GM21825 (cell line): ENCODE results near the gene PRRT2.

Experiments
- ATAC-seq: cut with Tn5 transposase; IDR thresholded peaks from one replicate; pipeline ENCODE4 v1.9.1; 2021; ENCODE audit warnings: mild to moderate bottlenecking, moderate library complexity; ENCODE audit not compliant: unreplicated experiment

The PRRT2 gene

DNA sequence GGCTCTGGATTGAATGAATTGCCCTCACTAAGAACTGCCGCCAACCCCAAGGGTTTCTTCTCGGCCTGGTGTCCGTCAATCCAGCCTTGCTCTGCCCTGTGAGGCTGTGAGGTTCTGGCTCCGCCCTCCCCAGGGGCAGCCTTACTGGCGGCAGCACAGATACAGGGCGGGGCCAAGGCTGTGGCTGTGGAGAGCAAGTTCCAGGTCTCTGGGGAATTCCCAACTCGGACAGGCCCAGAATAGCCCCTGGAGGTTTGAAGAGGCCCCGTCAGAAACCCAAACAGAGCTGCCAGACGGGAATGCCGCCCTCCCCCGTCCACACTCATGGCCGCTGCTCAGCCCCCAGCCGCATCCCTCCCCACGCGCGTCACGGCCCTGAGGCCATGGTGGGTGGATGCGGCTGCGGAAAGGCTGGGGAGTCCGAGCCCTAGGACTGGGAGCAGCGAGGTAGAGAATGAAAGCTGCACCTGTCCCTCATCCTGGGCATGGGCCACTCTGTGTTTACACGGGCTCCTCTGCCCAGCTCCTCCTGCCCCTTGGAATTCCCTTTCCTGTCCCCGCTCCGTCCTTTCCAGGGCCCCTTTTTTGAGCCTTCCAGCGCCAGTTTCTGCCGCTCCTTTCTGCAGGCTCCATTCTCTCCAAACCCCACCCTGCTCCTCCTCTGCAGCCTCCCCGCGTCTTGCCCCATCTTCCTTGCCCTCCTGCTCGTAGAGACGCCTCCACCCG is 660 bp upstream of the PRRT2 start:
- peak; percentile 29 for ATAC-seq

GRCh38 chr16:29812754-29813643 is 1.0 kb downstream of the PRRT2 start:
- no peak for ATAC-seq

DNA sequence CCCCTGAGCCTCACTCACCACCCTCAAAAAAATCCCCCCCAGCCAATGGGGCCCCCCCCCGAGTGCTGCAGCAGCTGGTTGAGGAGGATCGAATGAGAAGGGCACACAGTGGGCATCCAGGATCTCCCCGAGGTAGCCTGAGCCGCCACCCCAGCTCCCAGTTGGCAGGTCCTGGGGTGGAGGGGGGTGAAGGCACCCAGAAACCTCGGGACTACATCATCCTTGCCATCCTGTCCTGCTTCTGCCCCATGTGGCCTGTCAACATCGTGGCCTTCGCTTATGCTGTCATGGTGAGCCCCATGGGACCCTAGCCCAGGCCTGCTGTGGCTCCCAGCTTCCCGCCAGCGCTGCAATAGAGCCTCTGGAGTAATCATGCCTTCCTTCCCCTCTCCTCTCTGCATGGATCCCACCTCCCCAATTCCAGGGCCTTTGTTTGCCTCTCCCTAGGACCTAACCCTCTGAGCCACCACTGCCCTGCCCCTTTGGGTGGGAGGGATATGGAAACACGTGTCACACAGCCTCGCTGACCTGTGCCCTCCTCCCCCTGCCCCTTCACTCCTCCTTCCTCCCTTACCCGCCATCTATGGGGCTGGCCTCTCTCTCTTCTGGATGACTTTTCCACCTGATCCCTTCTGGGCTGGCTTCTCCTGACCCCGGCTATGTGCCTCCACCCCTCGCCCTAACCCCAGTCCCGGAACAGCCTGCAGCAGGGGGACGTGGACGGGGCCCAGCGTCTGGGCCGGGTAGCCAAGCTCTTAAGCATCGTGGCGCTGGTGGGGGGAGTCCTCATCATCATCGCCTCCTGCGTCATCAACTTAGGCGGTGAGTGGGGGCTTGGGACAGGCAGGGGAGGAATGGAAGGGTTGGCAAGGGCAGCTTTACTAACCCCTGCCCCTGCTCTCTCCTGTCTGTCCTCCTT is 1.9 kb downstream of the PRRT2 start:
- no peak for ATAC-seq

DNA sequence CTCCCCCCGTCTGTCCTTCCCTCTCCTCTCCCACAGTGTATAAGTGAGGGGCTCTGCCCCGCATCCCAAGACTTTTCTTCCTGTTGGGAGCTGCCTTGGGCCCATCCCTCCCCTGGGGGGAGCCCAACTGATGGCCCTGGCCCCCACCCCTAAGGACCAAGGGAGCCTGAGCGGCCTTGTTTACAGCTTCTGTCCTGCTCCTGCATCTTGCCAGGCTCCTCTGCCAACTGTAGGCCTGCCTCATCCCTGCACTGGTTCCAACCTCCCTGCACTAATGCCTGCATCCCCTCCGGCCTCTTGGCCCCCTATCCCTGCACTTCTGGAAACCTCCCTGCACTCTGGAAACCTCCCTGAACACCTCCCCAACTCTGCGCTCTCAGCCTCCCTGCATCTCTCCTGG is 2.6 kb downstream of the PRRT2 start:
- ATAC-seq: no peak

- no peak for ATAC-seq
Measured at GRCh38 chr16:29815032-29815721, 3.2 kb downstream of the PRRT2 start.

DNA sequence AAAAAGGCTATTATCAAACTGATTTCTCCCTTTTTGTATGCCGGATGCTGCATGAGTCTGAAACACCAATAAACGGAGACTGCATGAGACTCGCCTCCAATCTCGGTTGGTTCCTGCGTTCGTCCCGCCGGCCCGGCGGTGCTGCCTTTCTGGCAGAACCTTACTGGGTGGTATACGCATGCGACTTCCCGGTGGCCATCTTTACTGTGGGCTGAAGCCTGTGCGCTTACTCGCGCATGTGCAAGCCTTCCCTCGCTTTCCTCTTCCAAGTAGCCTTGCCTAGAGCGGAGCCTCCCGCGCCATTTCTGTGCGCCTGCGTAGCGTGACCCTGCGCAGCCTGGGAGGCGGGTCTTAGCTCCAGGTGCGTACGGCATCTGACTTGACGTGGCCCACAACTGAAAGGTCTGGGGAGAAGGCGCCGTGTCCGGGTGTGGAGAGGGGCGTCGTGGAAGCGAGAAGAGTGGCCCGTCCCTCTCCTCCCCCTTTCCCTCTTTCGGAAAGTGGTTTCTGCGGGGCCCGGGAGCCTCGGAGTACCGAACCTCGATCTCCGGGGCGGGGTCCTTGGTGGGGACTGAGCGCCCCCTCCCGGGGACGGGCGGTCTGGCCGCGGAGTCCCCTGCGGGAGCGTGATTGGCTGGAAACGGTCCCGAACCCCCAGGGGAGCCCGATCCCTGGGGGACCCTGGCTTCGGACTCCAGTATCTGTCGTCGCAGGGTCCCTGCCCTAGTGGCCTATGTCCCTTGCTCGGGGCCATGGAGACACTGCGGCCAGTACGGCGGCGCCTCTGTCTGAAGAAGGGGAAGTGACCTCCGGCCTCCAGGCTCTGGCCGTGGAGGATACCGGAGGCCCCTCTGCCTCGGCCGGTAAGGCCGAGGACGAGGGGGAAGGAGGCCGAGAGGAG is 4.0 kb downstream of the PRRT2 start, which contains the start of gene PAGR1:
PAGR1 (plus strand) TSS at position 360 of the 901 bp plus-strand sequence; CDS start at position 734, 374 bp downstream.
- peak; percentile 46 for ATAC-seq

- ATAC-seq: peak; percentile 6
Measured at GRCh38 chr16:29816694-29817441, 4.9 kb downstream of the PRRT2 start.

DNA sequence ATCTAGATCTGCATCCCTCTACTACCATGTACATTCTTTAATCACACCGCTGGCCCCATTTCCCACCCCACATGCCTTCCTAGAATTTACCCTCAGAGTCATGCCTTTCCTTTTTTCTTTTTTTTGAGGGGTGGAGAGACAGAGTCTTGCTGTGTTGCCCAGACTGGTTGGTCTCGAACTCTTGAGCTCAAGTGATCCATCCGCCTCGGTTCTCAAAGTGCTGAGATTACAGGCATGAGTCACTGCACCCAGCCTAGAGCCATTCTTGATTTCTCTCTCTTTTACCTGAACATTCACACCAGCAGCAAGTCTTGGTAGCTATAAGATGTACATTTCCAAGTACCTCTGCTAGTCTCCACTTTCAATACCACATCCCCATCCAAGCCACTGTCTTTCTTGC is 6.1 kb downstream of the PRRT2 start:
- ATAC-seq: no peak

DNA sequence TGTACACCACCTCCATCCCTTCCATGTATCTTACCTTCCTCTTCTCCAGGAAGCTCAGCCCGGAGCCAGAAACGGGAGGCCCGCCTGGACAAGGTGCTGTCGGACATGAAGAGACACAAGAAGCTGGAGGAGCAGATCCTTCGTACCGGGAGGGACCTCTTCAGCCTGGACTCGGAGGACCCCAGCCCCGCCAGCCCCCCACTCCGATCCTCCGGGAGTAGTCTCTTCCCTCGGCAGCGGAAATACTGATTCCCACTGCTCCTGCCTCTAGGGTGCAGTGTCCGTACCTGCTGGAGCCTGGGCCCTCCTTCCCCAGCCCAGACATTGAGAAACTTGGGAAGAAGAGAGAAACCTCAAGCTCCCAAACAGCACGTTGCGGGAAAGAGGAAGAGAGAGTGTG is 7.5 kb downstream of the PRRT2 start:
- ATAC-seq: no peak

DNA sequence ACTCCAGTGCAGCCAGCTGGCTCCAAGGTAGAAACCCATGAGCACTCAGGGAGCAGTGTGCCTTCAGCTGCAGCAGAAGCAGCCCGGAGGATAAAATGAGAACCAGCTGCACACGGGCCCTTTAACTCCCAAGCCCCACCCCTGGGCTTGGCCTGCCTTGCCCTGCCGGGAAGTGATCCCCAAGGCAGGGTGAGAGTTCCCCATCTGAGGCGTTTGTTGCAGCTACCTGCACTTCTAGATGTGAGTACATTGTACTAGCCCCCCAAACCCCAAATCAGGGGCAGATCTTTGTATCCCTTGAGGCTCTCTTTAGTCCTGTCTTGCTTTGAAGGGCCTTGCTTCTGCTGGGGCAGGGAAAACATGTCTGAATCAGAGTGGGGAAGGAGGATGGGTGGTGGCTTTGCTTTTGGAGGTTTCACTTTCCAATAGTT is 8.3 kb downstream of the PRRT2 start, which contains the start of gene MVP:
MVP (plus strand) TSS at position 192 of the 431 bp plus-strand sequence. CDS start 10,088 bp downstream, outside the sequence.
- ATAC-seq: no peak

DNA sequence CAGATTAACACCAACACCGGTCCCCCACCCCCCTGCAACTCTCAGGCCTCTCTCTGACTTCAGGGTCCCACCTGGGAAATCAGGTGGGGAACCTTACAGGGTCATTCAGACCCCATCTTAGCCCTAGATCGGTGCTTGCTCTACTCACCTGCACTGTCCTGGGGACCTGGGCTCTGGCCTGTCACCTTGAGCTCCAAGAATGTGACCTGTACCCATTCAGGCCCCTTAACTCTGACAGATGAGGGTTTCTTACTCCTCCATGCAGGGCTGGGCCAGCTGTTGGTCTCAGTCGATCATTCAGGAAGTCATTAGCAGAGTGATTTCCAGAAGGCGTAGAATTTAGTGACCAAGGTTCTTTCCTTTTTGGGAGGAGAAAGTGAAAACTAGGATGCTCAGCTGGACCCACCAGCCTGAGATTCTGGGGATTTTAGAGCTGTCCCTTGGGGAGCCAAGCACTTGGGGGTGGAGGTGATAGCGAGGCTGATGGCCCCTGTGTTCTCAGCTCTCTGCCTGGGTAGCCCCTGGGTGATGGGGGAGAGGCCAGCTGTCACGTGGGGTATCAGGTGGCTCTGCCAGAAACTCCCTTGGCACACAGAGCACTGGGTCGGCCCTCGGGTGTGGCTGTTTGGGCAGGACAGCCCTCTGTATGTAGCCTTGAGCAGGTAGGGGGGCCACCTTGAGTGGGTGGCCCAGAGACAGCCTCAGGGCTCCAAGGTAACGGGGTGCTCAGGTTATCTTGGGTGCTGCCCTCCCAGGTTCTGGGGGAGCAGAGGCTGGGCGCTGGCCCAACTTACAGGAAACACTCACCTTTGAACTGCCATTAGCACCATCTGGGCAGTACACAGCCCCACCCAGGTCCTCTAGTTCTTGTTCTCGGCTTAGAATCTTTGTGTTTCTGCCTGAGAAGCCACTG is 9.0 kb downstream of the PRRT2 start:
- ATAC-seq: no peak

DNA sequence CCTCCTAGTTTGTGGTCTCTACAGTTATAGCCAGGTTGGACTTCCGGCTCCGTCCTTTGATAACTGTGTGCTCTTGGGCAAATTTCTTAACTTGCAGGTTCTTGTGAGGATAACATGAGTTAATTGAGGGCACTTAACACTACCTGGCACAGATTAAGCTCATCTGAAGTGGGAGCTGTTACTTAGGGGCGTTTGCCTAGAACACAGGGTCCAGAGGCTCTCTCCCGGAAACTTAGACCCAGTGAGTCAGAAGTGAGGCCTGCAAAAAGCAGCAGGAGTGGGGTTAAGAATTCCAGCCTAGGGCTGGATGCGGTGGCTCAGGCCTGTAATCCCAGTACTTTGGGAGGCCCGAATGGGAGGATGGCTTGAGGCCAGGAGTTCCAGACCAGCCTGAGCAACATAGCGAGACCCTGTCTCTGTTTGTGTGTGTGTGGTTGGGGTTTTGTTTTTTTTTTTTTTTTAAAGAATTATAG is 9.7 kb downstream of the PRRT2 start:
- ATAC-seq: no peak

DNA sequence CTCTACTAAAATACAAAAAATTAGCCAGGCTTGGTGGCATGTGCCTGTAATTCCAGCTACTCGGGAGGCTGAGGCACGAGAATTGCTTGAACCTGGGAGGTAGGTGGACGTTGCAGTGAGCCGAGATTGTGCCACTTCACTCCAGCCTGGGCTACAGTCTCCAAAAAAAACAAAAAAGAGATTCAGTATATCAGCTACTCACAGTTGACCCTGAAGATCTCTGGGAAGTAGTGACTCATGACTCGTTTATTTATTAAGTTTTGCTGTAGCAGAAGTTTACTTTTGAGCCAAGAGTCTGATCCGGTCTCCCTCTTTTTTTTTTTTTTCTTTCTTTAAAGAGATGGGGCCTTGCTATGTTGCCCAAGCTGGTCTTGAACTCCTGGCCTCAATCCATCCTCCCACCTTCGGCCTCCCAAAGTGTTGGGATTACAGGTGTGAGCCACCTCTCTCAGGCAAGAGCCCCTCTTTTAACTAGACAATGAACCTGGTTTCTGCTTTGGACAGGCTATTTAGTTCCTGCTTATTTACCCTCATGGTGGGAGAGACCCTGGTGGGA is 12.7 kb downstream of the PRRT2 start:
- no peak for ATAC-seq

DNA sequence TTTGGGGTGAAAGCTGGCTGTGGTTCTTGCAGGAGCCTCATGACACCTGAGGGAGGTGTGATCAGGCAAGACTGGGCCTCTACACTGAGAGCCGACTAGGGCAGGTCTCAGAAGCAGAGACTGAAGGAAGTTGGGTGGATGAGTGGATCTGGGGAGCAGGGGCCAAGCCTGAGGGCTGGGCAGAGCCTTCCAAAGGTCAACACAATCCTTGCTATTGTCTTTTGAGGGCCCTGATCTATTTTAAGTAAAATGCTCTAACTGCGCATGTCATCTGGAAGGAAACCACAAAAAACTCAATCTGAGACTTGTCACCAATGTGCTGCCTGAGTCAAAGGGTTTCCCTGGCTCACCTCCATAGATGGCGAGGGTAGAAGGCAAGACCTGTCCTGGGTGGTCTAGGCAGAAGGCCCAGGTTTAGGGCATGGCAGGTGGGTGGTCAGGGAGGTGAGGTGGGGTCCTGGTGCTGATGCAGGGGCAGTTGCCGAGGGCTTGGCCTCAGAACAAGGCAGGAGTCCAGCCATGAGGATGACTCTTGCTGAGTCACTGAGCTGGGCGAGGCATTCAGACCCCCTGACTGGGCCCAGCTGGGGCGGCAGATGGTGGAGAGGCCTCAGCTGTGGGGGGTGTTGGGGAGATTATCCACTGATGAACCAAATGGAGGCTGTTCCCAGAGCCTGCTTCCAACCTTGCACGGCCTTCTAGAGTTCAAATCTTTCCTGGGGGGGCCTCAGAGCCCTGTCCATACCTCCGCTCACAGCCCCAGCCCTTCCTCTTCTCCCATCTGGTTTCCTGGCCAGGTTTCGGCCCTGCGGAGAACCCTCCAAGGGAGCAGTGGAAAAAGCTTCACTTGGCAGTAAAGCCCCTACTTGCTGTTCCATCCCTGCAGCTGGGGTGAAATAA is 13.4 kb downstream of the PRRT2 start:
- ATAC-seq: no peak

- no peak for ATAC-seq
Measured at GRCh38 chr16:29826342-29826695, 14.3 kb downstream of the PRRT2 start.

DNA sequence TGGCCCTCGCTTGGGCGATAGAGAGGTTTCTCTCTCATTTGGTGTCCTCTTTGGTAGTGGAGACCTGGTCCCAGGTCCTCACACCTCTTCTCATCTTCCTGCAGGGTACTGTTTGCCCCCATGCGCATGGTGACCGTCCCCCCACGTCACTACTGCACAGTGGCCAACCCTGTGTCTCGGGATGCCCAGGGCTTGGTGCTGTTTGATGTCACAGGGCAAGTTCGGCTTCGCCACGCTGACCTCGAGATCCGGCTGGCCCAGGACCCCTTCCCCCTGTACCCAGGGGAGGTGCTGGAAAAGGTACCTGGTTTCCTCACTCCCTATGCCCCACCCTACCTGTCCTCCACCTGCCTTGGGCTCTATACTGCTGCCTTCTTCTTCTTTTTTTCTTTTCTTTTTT is 18.8 kb downstream of the PRRT2 start:
- ATAC-seq: no peak
